Neuronal stem cell (in vitro differentiated cells): Measurements from ENCODE around the gene DPY19L3.
"Not testable (repeated sequence)": the region's sequence is repeated elsewhere in the genome, so short reads cannot be mapped to it uniquely, and the experiment has no call there.

Source experiments
- DNase-seq: peaks from one replicate; pipeline ENCODE4 v3.0.0-alpha.2; 2013; ENCODE audit warnings: low spot score
- H2AFZ ChIP-seq: one replicate; pipeline ENCODE4 v1.6.1; 2013; ENCODE audit warnings: mild to moderate bottlenecking, low read length, inconsistent platforms
- H2AK5ac ChIP-seq: 2 replicates; pipeline ENCODE4 v1.6.1; 2013; ENCODE audit warnings: low read depth, mild to moderate bottlenecking, inconsistent platforms, low read length, moderate library complexity, mixed read lengths
- H2BK120ac ChIP-seq: 2 replicates; pipeline ENCODE4 v1.6.1; 2013; ENCODE audit warnings: low read depth, mild to moderate bottlenecking, inconsistent platforms, low read length, moderate library complexity, mixed read lengths
- H2BK12ac ChIP-seq: one replicate; pipeline ENCODE4 v1.6.1; 2013; ENCODE audit warnings: low read length, inconsistent platforms
- H2BK15ac ChIP-seq: 2 replicates; pipeline ENCODE4 v1.6.1; 2013; ENCODE audit warnings: mild to moderate bottlenecking, low read length, inconsistent platforms, mixed read lengths
- H2BK5ac ChIP-seq: one replicate; pipeline ENCODE4 v1.6.1; 2013; ENCODE audit warnings: inconsistent platforms, mild to moderate bottlenecking, low read length, moderate library complexity
- H3K14ac ChIP-seq: one replicate; pipeline ENCODE4 v1.6.1; 2013; ENCODE audit warnings: low read length, inconsistent platforms
- H3K18ac ChIP-seq: 2 replicates; pipeline ENCODE4 v1.6.1; 2013; ENCODE audit warnings: low read length, inconsistent platforms
- H3K23ac ChIP-seq: 2 replicates; pipeline ENCODE4 v1.6.1; 2013; ENCODE audit warnings: low read depth, mild to moderate bottlenecking, mixed read lengths, low read length, inconsistent platforms; ENCODE audit not compliant: poor library complexity
- H3K27ac ChIP-seq: replicated peaks from 3 replicates; pipeline ENCODE4 v1.5.1; 2013; ENCODE audit warnings: low read length, inconsistent platforms
- H3K27me3 ChIP-seq, 3 experiments: 2 replicates each; pipeline ENCODE4 v1.6.1; 2013; ENCODE audit warnings: low read length in 3 of 3, mild to moderate bottlenecking in 2 of 3, inconsistent platforms in 1 of 3, low read depth in 1 of 3, mixed read lengths in 1 of 3, moderate library complexity in 1 of 3; ENCODE audit not compliant: control insufficient read depth in 3 of 3, insufficient read depth in 3 of 3
- H3K36me3 ChIP-seq, 2 donors: replicated peaks in 1 of 2; 2 replicates each; pipeline ENCODE4 v1.6.1; 2013; ENCODE audit warnings: low read length in 2 of 2; ENCODE audit not compliant: control insufficient read depth in 2 of 2, insufficient read depth in 2 of 2
- H3K4ac ChIP-seq: 2 replicates; pipeline ENCODE4 v1.6.1; 2013; ENCODE audit warnings: inconsistent platforms, mild to moderate bottlenecking, low read length, moderate library complexity
- H3K4me1 ChIP-seq, 2 donors: 1 replicate in 1 of 2; 2 replicates in 1 of 2; pipeline ENCODE4 v1.6.1; 2013; ENCODE audit warnings: low read length in 2 of 2, low read depth in 1 of 2; ENCODE audit not compliant: control insufficient read depth in 2 of 2, insufficient read depth in 1 of 2
- H3K4me2 ChIP-seq: one replicate; pipeline ENCODE4 v1.6.1; 2013; ENCODE audit warnings: mild to moderate bottlenecking, low read length, inconsistent platforms; ENCODE audit not compliant: insufficient read depth, poor library complexity, severe bottlenecking
- H3K4me3 ChIP-seq, 2 donors: 2 replicates each; pipeline ENCODE4 v1.5.1; 2013; ENCODE audit warnings: low read length in 2 of 2, mild to moderate bottlenecking in 2 of 2, inconsistent platforms in 1 of 2, moderate library complexity in 1 of 2
- H3K79me1 ChIP-seq: one replicate; pipeline ENCODE4 v1.6.1; 2013; ENCODE audit warnings: low read depth, mild to moderate bottlenecking, inconsistent platforms, low read length, moderate library complexity
- H3K9ac ChIP-seq: one replicate; pipeline ENCODE4 v1.6.1; 2013; ENCODE audit warnings: mild to moderate bottlenecking, low read depth, low read length, inconsistent platforms; ENCODE audit not compliant: poor library complexity
- H3K9me3 ChIP-seq, 2 donors: replicated peaks in 1 of 2; 2 replicates each; pipeline versions ENCODE3 to v1.6.1; 2013; ENCODE audit warnings: low read length in 2 of 2, mild to moderate bottlenecking in 2 of 2, inconsistent platforms in 1 of 2, low read depth in 1 of 2, mixed read lengths in 1 of 2, moderate library complexity in 1 of 2; ENCODE audit not compliant: control insufficient read depth in 2 of 2, insufficient read depth in 1 of 2
- H4K8ac ChIP-seq: one replicate; pipeline ENCODE4 v1.6.1; 2013; ENCODE audit warnings: low read depth, mild to moderate bottlenecking, inconsistent platforms, low read length, moderate library complexity
- H4K91ac ChIP-seq: one replicate; pipeline ENCODE4 v1.6.1; 2013; ENCODE audit warnings: low read length, low read depth, mild to moderate bottlenecking, inconsistent platforms; ENCODE audit not compliant: poor library complexity
- WGBS, 2 donors: extraction: QIAGEN DNeasy Blood & Tissue Kit; methylation state at CpG; one replicate each; pipeline ENCODE4 v1.1.7; 2013; ENCODE audit warnings: missing lambda C conversion rate in 2 of 2, mixed read lengths in 1 of 2; ENCODE audit not compliant: insufficient read length in 2 of 2, insufficient replicate concordance in 1 of 2; ENCODE audit errors: extremely low coverage in 2 of 2; 5-methylcytosine and 5-hydroxymethylcytosine counted together

The DPY19L3 gene

GRCh38 chr19:32423944-32424343 is 18.4 kb downstream of the DPY19L3 start:
- H2BK15ac ChIP-seq, H3K9me3 ChIP-seq, H3K4me2 ChIP-seq, H2AK5ac ChIP-seq, H2BK120ac ChIP-seq, H3K9ac ChIP-seq, H2BK12ac ChIP-seq, H3K27ac ChIP-seq, H2AFZ ChIP-seq, H3K4me1 ChIP-seq, H3K4me3 ChIP-seq, H3K79me1 ChIP-seq, H2BK5ac ChIP-seq, DNase-seq, H4K8ac ChIP-seq, H4K91ac ChIP-seq, H3K14ac ChIP-seq, H3K23ac ChIP-seq, H3K27me3 ChIP-seq, H3K4ac ChIP-seq, H3K18ac ChIP-seq: not testable (repeated sequence)
- WGBS, 2 donors, result no CpG with 5 or more reads among the region's 3 CpGs
- peaks cover 5 to 88% of the 10 kb centered on the region in 2 donors for H3K36me3 ChIP-seq

DNA sequence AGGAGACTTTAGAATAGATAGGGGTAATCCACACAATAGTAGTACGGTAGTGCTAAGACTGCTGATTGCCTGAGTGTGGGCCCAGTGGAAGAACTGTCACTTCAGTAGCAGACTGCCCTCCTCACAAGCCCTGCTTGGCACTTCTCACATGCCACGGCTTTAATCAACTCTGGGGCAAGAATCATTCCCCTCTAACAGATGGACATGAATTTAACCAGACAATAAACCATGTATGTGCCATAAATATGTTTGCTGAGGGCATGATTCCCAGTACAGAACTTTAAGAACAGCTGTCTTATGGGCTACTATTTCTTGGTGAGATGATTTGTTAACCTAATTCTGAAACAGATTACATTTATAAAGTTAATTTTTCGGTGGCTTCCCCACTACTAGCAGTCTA is 22.0 kb downstream of the DPY19L3 start:
- Histone ChIP-seq H3K9ac (no peak overlapping the region), H3K23ac (no peak overlapping the region), H2BK5ac (no peak overlapping the region), H2AFZ (no peak overlapping the region), H3K18ac (no peak overlapping the region), H3K27me3 (no peaks in the 10 kb centered on the region), H3K4me2 (no peak overlapping the region), H3K4ac (no peak overlapping the region), H3K9me3 (no peaks in the 10 kb centered on the region), H3K4me3 (no peak overlapping the region), H3K14ac (no peak overlapping the region), H3K79me1 (no peaks in the 10 kb centered on the region), H2BK120ac (no peak overlapping the region), H2BK15ac (no peak overlapping the region), H2AK5ac (no peak overlapping the region), H3K36me3 (peaks cover 0 to 84% of the 10 kb centered on the region in 2 donors), H4K8ac (no peak overlapping the region), H2BK12ac (no peak overlapping the region), H4K91ac (no peak overlapping the region), H3K4me1 (no peaks in the 10 kb centered on the region), H3K27ac (no peak overlapping the region)
- WGBS, 2 donors, result no CpG with 5 or more reads among the region's 3 CpGs
- no peak for DNase-seq

GRCh38 chr19:32436692-32437091 is 31.1 kb downstream of the DPY19L3 start:
- no peak overlapping the region for H3K9ac ChIP-seq
- H3K4me3 ChIP-seq, result no peak overlapping the region
- H2BK120ac ChIP-seq, result no peak overlapping the region
- H3K27ac ChIP-seq, result no peak overlapping the region
- H3K79me1 ChIP-seq, result peaks cover 2% of the 10 kb centered on the region
- H3K9me3 ChIP-seq, result no peaks in the 10 kb centered on the region
- no peaks in the 10 kb centered on the region for H3K4me1 ChIP-seq
- no peak overlapping the region for H3K4ac ChIP-seq
- no peak overlapping the region for H3K18ac ChIP-seq
- no peak overlapping the region for H4K8ac ChIP-seq
- no peak overlapping the region for H4K91ac ChIP-seq
- H2BK5ac ChIP-seq, result no peak overlapping the region
- no peak overlapping the region for H3K23ac ChIP-seq
- DNase-seq, result no peak
- H3K14ac ChIP-seq, result no peak overlapping the region
- H3K27me3 ChIP-seq, result no peaks in the 10 kb centered on the region
- H3K4me2 ChIP-seq, result no peak overlapping the region
- peaks cover 6 to 93% of the 10 kb centered on the region in 2 donors for H3K36me3 ChIP-seq
- H2AK5ac ChIP-seq, result no peak overlapping the region
- WGBS, 2 donors, result no CpG with 5 or more reads among the region's 6 CpGs
- no peak overlapping the region for H2BK15ac ChIP-seq
- H2AFZ ChIP-seq, result no peak overlapping the region
- no peak overlapping the region for H2BK12ac ChIP-seq

DNA sequence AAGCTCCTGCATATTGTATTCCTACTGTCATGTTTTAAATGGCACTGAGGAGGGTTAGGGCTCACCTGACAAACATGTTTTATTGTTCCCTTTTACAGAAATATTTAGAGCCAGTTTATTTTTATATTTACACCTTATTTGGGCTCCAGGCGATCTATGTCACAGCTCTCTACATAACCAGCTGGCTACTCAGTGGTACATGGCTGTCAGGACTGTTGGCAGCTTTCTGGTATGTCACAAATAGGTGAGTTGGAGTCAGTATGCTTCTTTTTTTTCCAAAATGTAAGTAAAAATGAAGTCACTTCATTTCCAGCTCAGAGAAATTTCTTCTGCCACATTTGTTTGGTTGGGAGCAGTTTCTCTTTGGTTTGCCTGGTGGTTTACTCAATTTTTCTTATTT is 31.5 kb downstream of the DPY19L3 start:
- no CpG with 5 or more reads among the region's 1 CpG for WGBS, 2 donors
- Histone ChIP-seq H3K27ac (no peak overlapping the region), H2AK5ac (no peak overlapping the region), H3K9ac (no peak overlapping the region), H2AFZ (no peak overlapping the region), H2BK5ac (no peak overlapping the region), H3K4me1 (no peaks in the 10 kb centered on the region), H3K36me3 (peaks cover 6 to 93% of the 10 kb centered on the region in 2 donors), H2BK12ac (no peak overlapping the region), H2BK120ac (no peak overlapping the region), H2BK15ac (no peak overlapping the region), H3K23ac (no peak overlapping the region), H3K4ac (no peak overlapping the region), H3K79me1 (peaks cover 2% of the 10 kb centered on the region), H3K4me2 (no peak overlapping the region), H3K9me3 (no peaks in the 10 kb centered on the region), H4K8ac (no peak overlapping the region), H3K14ac (no peak overlapping the region), H3K18ac (no peak overlapping the region), H3K4me3 (no peak overlapping the region), H4K91ac (no peak overlapping the region), H3K27me3 (no peaks in the 10 kb centered on the region)
- no peak for DNase-seq
